Liver (tissue), 9 donors: Measurements from ENCODE around the gene CEP128. TPM values are rescaled to one million over a fixed set of nuclear protein-coding genes. Genes with fewer than 3 reads are reported as not detected.

Source experiments
- DNase-seq: peaks from one replicate; pipeline ENCODE4 v3.0.0-alpha.2; 2017; ENCODE audit warnings: low spot score
- H3K27ac ChIP-seq, 2 donors: one replicate each; pipeline ENCODE4 v1.7.0; 2013; ENCODE audit warnings: inconsistent platforms in 2 of 2, low read length in 2 of 2, control low read depth in 1 of 2, low read depth in 1 of 2, mild to moderate bottlenecking in 1 of 2
- H3K27me3 ChIP-seq, 4 donors: one replicate each; pipeline versions ENCODE4 v1.6.1 to v1.7.0; 2013; ENCODE audit warnings: low read length in 3 of 4, inconsistent platforms in 1 of 4, mild to moderate bottlenecking in 1 of 4, moderate library complexity in 1 of 4; ENCODE audit not compliant: control insufficient read depth in 4 of 4, insufficient read depth in 4 of 4
- H3K36me3 ChIP-seq, 4 donors: one replicate each; pipeline versions ENCODE4 v1.6.1 to v1.7.0; 2013; ENCODE audit warnings: low read length in 3 of 4, mild to moderate bottlenecking in 3 of 4, low read depth in 1 of 4, moderate library complexity in 1 of 4; ENCODE audit not compliant: control insufficient read depth in 4 of 4, insufficient read depth in 3 of 4
- H3K4me1 ChIP-seq, 4 donors: one replicate each; pipeline versions ENCODE4 v1.6.1 to v1.7.0; 2013; ENCODE audit warnings: low read length in 3 of 4, mild to moderate bottlenecking in 3 of 4, moderate library complexity in 1 of 4; ENCODE audit not compliant: control insufficient read depth in 4 of 4, insufficient read depth in 4 of 4
- H3K4me3 ChIP-seq, 3 donors: one replicate each; pipeline versions ENCODE4 v1.6.1 to v1.7.0; 2013; ENCODE audit warnings: low read length in 3 of 3, control low read depth in 1 of 3, low read depth in 1 of 3, mild to moderate bottlenecking in 1 of 3
- H3K9ac ChIP-seq, 2 donors: one replicate each; pipeline ENCODE4 v1.7.0; 2013; ENCODE audit warnings: low read length in 2 of 2, mild to moderate bottlenecking in 2 of 2, moderate library complexity in 2 of 2, control low read depth in 1 of 2, low read depth in 1 of 2
- H3K9me3 ChIP-seq, 4 donors: one replicate each; pipeline versions ENCODE4 v1.6.1 to v1.7.0; 2013; ENCODE audit warnings: low read length in 3 of 4; ENCODE audit not compliant: control insufficient read depth in 4 of 4
- CTCF ChIP-seq: fragments of 150-350 bp; IDR thresholded peaks from 2 replicates; pipeline ENCODE4 v1.5.1; 2017; ENCODE audit warnings: improper control_type of control experiment, low read depth, low read length; ENCODE audit not compliant: missing input control
- EGR1 ChIP-seq, 2 donors: IDR thresholded peaks; 2 replicates each; pipeline ENCODE4 v1.6.1; 2016 to 2018; ENCODE audit warnings: antibody characterized with exemption in 2 of 2, low read depth in 2 of 2
- FOXA1 ChIP-seq: IDR thresholded peaks from 2 replicates; pipeline ENCODE4 v1.6.1; 2016; ENCODE audit warnings: antibody characterized with exemption
- FOXA2 ChIP-seq: IDR thresholded peaks from 2 replicates; pipeline ENCODE4 v1.6.1; 2016; ENCODE audit warnings: antibody characterized with exemption
- GABPA ChIP-seq, 2 donors: IDR thresholded peaks in 1 of 2; conservative IDR thresholded peaks in 1 of 2; 2 replicates each; pipeline ENCODE4 v1.6.1; 2016; ENCODE audit warnings: antibody characterized with exemption in 2 of 2, mild to moderate bottlenecking in 1 of 2, moderate library complexity in 1 of 2
- HNF4A ChIP-seq, 2 donors: conservative IDR thresholded peaks; 2 replicates each; pipeline ENCODE4 v1.6.1; 2016; ENCODE audit warnings: antibody characterized with exemption in 2 of 2, mild to moderate bottlenecking in 2 of 2
- HNF4G ChIP-seq: IDR thresholded peaks from 2 replicates; pipeline ENCODE4 v1.6.1; 2016; ENCODE audit warnings: antibody characterized with exemption
- JUND ChIP-seq, 2 donors: IDR thresholded peaks; 2 replicates each; pipeline ENCODE4 v1.6.1; 2016; ENCODE audit warnings: antibody characterized with exemption in 2 of 2
- MAX ChIP-seq: IDR thresholded peaks from 2 replicates; pipeline ENCODE4 v1.6.1; 2016; ENCODE audit warnings: antibody characterized with exemption
- NR2F2 ChIP-seq: IDR thresholded peaks from 2 replicates; pipeline ENCODE4 v1.6.1; 2016; ENCODE audit warnings: antibody characterized with exemption
- RAD21 ChIP-seq, 2 donors: IDR thresholded peaks; 2 replicates each; pipeline ENCODE4 v1.6.1; 2016; ENCODE audit warnings: antibody characterized with exemption in 2 of 2, mild to moderate bottlenecking in 2 of 2
- RXRA ChIP-seq, 2 donors: IDR thresholded peaks; 2 replicates each; pipeline ENCODE4 v1.6.1; 2017 to 2018; ENCODE audit warnings: antibody characterized with exemption in 2 of 2, mild to moderate bottlenecking in 1 of 2
- SP1 ChIP-seq: IDR thresholded peaks from 2 replicates; pipeline ENCODE4 v1.6.1; 2018; ENCODE audit warnings: antibody characterized with exemption, mild to moderate bottlenecking
- TAF1 ChIP-seq: conservative IDR thresholded peaks from 2 replicates; pipeline ENCODE4 v1.6.1; 2016; ENCODE audit warnings: antibody characterized with exemption, mild to moderate bottlenecking
- YY1 ChIP-seq: IDR thresholded peaks from 2 replicates; pipeline ENCODE4 v1.6.1; 2016; ENCODE audit warnings: antibody characterized with exemption, mild to moderate bottlenecking
- ZBTB33 ChIP-seq: IDR thresholded peaks from 2 replicates; pipeline ENCODE4 v1.6.1; 2016; ENCODE audit warnings: antibody characterized with exemption
- WGBS: extraction: QIAGEN DNeasy Blood & Tissue Kit; methylation state at CpG from one replicate; pipeline ENCODE4 v1.1.7; 2013; 5-methylcytosine and 5-hydroxymethylcytosine counted together
- polyA plus RNA-seq, 2 donors: library from polyadenylated mRNA; stranded (reverse) in 1 of 2; unstranded in 1 of 2; fragments of 200-250 nt in 1 of 2; fragments of >200 nt in 1 of 2; fragmentation: Nextera tagmentation in 1 of 2; extraction: Ambion mirVana in 1 of 2; gene quantifications; one replicate each; pipeline versions ENCODE4 v1.2.1 to v1.2.3, GENCODE V29; 2013 to 2015
- total RNA-seq, 2 donors: library from RNA; depleted of rRNA; stranded (reverse); fragments of >200 nt; gene quantifications; one replicate each; pipeline ENCODE4 v1.2.3, GENCODE V29; 2014
- TF ChIP-seq, protein P1 (sequence below): IDR thresholded peaks from 2 replicates; pipeline ENCODE4 v1.6.1; 2016; ENCODE audit warnings: antibody characterized with exemption
- TF ChIP-seq, protein P2 (sequence below): IDR thresholded peaks from 2 replicates; pipeline ENCODE4 v1.6.1; 2016; ENCODE audit warnings: antibody characterized with exemption, mild to moderate bottlenecking
- donor health status: healthy.
- donor health status: healthy.
- donor health status: healthy.
- donor health status: healthy.
- donor health status: healthy.

Gene CEP128
- total and polyA plus RNA-seq, 4 donors, result 0.27 to 3.8 (median 1.4) TPM

DNA sequence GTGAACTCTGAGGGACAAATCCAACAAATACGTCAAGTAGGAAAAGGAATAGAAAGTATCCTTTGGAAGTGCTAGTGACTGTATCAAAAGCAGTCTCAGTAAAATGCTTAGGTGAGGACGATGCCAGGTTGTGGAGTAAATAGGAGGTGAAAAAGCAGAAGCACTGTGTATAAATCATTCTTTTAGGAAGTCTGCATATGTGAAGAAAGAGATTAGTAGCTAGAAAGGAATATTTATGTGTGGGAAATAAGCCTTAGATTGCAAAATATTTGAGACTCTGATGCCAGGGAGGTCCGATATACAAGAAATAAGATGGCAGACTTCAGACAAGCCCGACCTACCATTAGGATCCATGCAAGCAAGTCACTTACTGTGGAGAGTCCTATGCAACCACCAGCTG lies 7.9 kb downstream of the CEP128 start:
- H3K9ac ChIP-seq, result no peak overlapping the region
- no peak for DNase-seq
- TF ChIP-seq GABPA (IDR thresholded peaks at IDR 0.05 in 1 of 2, conservative IDR thresholded peaks at IDR 0.05 in 1 of 2) (no peak), FOXA2 (no peak), ZBTB33 (no peak), SP1 (no peak), RAD21 (IDR thresholded peaks at IDR 0.05) (no peak), RXRA (IDR thresholded peaks at IDR 0.05) (no peak)
- TF ChIP-seq, protein P1, sequence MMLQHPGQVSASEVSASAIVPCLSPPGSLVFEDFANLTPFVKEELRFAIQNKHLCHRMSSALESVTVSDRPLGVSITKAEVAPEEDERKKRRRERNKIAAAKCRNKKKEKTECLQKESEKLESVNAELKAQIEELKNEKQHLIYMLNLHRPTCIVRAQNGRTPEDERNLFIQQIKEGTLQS, result no peak
- whole genome bisulfite sequencing, result 77% methylated on average over 4 of the region's 4 CpGs
- no peaks in the 10 kb centered on the region for H3K27me3 ChIP-seq
- no peaks in the 10 kb centered on the region for H3K9me3 ChIP-seq
- peaks cover 0 to 8% (median 4%) of the 10 kb centered on the region in 4 donors for H3K4me1 ChIP-seq
- no peak overlapping the region for H3K27ac ChIP-seq
- no peaks in the 10 kb centered on the region for H3K36me3 ChIP-seq
- no peak overlapping the region for H3K4me3 ChIP-seq

DNA sequence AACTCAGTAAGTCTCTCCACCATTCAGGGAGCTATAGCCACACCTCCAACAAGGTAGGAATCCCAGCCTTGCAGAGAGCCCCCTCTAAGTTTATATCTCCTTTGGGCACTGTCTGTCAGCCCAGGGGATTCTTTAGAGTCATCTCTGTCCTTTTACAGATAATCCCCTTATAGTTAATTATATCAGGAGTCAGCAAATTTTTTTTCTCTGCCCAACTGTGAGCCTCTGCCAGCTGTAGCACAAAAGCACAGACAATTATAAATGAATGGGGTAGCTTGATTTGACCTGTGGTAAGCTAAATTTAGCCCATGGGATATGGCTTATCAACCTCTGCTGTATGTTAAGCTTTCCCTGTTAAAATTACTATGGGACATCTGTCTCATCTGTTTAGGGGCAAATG lies 8.3 kb downstream of the CEP128 start:
- no peak overlapping the region for H3K27ac ChIP-seq
- H3K9me3 ChIP-seq, result no peaks in the 10 kb centered on the region
- no peak for DNase-seq
- H3K36me3 ChIP-seq, result no peaks in the 10 kb centered on the region
- H3K4me1 ChIP-seq, result peaks cover 0 to 8% (median 4%) of the 10 kb centered on the region in 4 donors
- no peaks in the 10 kb centered on the region for H3K27me3 ChIP-seq
- no peak overlapping the region for H3K4me3 ChIP-seq
- no peak overlapping the region for H3K9ac ChIP-seq
- TF ChIP-seq MAX (no peak), EGR1 (IDR thresholded peaks at IDR 0.05; ENCODE audit: low read depth in 2 of 2) (no peak), TAF1 (no peak), YY1 (no peak), CTCF (no peak), GABPA (IDR thresholded peaks at IDR 0.05 in 1 of 2, conservative IDR thresholded peaks at IDR 0.05 in 1 of 2) (no peak), SP1 (no peak), FOXA2 (no peak), HNF4A (conservative IDR thresholded peaks at IDR 0.05) (no peak), JUND (IDR thresholded peaks at IDR 0.05) (no peak), ZBTB33 (no peak), RXRA (IDR thresholded peaks at IDR 0.05) (no peak), RAD21 (IDR thresholded peaks at IDR 0.05) (no peak), HNF4G (no peak), FOXA1 (no peak), NR2F2 (no peak)
- TF ChIP-seq, protein P2, sequence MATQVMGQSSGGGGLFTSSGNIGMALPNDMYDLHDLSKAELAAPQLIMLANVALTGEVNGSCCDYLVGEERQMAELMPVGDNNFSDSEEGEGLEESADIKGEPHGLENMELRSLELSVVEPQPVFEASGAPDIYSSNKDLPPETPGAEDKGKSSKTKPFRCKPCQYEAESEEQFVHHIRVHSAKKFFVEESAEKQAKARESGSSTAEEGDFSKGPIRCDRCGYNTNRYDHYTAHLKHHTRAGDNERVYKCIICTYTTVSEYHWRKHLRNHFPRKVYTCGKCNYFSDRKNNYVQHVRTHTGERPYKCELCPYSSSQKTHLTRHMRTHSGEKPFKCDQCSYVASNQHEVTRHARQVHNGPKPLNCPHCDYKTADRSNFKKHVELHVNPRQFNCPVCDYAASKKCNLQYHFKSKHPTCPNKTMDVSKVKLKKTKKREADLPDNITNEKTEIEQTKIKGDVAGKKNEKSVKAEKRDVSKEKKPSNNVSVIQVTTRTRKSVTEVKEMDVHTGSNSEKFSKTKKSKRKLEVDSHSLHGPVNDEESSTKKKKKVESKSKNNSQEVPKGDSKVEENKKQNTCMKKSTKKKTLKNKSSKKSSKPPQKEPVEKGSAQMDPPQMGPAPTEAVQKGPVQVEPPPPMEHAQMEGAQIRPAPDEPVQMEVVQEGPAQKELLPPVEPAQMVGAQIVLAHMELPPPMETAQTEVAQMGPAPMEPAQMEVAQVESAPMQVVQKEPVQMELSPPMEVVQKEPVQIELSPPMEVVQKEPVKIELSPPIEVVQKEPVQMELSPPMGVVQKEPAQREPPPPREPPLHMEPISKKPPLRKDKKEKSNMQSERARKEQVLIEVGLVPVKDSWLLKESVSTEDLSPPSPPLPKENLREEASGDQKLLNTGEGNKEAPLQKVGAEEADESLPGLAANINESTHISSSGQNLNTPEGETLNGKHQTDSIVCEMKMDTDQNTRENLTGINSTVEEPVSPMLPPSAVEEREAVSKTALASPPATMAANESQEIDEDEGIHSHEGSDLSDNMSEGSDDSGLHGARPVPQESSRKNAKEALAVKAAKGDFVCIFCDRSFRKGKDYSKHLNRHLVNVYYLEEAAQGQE, result no peak
- TF ChIP-seq, protein P1, result no peak
